AG10803 (cell line): Measurements from ENCODE around the gene ATG14.
"Not testable (repeated sequence)": the region's sequence is repeated elsewhere in the genome, so short reads cannot be mapped to it uniquely, and the experiment has no call there.

ENCODE experiments used
- DNase-seq: peaks from one replicate; pipeline ENCODE4 v3.0.0; 2010; ENCODE audit warnings: low read depth
- H3K4me3 ChIP-seq: 2 replicates; pipeline ENCODE4 v1.5.1; 2011; ENCODE audit warnings: mild to moderate bottlenecking, low read length, control low read depth
- TF ChIP-seq, protein P1 (sequence below): conservative IDR thresholded peaks from 2 replicates; pipeline ENCODE4 v1.5.1; 2011; ENCODE audit warnings: mild to moderate bottlenecking, low read length, control low read depth, inconsistent platforms

ATG14 gene, protein sequence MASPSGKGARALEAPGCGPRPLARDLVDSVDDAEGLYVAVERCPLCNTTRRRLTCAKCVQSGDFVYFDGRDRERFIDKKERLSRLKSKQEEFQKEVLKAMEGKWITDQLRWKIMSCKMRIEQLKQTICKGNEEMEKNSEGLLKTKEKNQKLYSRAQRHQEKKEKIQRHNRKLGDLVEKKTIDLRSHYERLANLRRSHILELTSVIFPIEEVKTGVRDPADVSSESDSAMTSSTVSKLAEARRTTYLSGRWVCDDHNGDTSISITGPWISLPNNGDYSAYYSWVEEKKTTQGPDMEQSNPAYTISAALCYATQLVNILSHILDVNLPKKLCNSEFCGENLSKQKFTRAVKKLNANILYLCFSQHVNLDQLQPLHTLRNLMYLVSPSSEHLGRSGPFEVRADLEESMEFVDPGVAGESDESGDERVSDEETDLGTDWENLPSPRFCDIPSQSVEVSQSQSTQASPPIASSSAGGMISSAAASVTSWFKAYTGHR

GRCh38 chr14:55411426-55412389 lies at the start of gene ATG14:
ATG14 (minus strand) TSS chr14:55411830; CDS start chr14:55411822, 8 bp downstream.
- TF ChIP-seq, protein P1, sequence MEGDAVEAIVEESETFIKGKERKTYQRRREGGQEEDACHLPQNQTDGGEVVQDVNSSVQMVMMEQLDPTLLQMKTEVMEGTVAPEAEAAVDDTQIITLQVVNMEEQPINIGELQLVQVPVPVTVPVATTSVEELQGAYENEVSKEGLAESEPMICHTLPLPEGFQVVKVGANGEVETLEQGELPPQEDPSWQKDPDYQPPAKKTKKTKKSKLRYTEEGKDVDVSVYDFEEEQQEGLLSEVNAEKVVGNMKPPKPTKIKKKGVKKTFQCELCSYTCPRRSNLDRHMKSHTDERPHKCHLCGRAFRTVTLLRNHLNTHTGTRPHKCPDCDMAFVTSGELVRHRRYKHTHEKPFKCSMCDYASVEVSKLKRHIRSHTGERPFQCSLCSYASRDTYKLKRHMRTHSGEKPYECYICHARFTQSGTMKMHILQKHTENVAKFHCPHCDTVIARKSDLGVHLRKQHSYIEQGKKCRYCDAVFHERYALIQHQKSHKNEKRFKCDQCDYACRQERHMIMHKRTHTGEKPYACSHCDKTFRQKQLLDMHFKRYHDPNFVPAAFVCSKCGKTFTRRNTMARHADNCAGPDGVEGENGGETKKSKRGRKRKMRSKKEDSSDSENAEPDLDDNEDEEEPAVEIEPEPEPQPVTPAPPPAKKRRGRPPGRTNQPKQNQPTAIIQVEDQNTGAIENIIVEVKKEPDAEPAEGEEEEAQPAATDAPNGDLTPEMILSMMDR = no peak
- peak within 1 kb of the TSS; percentile 95 for H3K4me3 ChIP-seq
- peak; percentile 77 for DNase-seq

DNA sequence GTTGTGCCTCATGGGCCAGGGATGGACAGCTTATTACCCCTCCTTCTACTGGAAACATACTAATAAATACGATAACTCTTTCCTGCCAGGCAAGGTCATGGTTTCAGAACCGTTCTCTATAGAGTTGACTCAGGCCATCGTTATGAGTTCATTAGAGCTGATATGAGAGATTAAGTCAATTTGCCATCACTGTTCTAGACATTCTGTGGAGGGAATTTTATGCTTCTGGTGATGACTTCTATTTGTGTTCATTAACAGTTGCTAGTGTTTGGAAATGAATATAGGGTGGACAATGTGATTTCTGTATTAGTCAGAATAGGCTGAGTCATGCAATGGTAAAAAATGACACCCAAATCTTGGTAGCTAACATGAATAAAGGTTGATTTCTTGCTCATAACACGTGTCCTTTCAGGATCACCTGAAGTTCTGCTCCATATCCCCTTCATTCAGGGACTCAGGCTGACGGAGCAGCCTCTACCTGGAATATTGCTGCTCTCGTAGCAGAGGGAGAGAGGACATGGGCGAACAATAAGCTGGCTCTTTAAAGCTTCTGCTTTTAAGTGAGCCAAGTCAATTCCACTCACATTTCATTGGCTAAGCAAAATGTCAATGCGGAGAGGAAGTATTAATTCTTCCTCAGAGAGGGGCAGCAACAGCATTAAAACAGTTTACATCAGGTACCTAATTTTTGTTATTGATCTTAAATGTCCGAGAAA lies 47.3 kb upstream of the ATG14 start:
- H3K4me3 ChIP-seq = no peak overlapping the region
- TF ChIP-seq, protein P1 = no peak
- peak; percentile 22 for DNase-seq

DNA sequence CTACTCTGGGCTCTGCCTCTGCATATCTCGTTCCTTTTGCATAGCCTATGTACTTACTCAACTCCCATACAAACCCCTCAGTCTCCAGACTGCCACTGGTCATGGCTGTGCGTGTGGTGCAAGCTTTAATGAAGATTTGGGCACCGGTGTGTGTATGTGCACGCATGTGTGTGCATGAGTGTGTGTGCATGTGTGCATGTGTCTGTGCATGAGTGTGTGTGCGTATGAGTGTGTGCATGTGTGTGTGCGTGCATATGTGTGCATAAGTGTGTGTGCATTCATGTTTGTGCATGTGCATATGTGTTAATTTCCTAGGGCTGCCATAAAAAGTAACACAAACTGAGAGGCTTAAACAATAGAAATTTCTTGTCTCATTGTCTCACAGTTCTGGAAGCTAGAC lies 45.9 kb upstream of the ATG14 start:
- no peak overlapping the region for H3K4me3 ChIP-seq
- DNase-seq = no peak
- TF ChIP-seq, protein P1 = no peak

- not testable (repeated sequence) for H3K4me3 ChIP-seq, DNase-seq
Measured at GRCh38 chr14:55456411-55456810, 44.8 kb upstream of the ATG14 start.

DNA sequence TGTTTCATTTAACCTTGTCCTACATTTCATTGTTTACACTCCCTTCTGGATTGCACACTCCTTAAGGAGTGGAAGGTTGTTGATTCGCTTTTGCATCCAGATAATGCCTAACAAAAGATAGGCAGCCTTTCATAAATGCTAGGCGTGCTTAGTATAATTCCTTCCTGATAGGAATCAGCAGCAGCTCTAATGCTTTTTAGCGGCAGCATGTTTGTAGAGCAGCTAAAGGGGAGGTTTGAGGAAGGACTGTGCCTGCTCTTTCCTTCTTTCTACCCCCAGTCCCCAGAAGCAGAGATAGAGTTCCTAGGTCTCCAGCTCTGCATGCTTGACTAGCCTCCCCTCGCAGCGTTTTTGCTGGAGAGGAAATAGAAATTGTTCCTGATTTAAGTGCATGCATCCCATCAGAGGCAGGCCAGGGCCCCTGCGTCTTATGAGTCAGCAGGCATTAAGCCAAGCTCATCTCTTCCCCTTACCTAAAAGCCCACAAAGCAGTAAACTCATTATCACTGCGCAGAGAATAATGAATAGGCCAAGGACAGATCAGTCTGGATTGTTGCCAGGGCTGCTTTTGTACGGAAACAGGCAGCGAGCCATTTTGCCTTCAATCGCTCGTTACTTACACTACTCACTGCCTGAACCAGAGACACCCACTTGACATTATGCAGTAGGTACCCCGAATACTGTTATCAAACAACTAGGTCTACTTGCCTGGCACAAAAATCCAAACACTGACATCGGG lies 42.8 kb upstream of the ATG14 start:
- DNase-seq = peak; percentile 52
- TF ChIP-seq, protein P1 = no peak
- H3K4me3 ChIP-seq = no peak overlapping the region

- DNase-seq = no peak
- H3K4me3 ChIP-seq = no peak overlapping the region
- TF ChIP-seq, protein P1 = no peak
Measured at GRCh38 chr14:55451950-55452349, 40.3 kb upstream of the ATG14 start.
